ENCODE results near the gene COG4. TPM values are rescaled to one million over a fixed set of nuclear protein-coding genes. Genes with fewer than 3 reads are reported as not detected.
"Not testable (repeated sequence)": the region's sequence is repeated elsewhere in the genome, so short reads cannot be mapped to it uniquely, and the experiment has no call there.

Gene COG4
- total RNA-seq, 4 donors from 2014 or later: 71.3 to 99.0 (median 75.8) TPM

GRCh38 chr16:70544548-70544947 lies 21.2 kb upstream of the COG4 start:
- peaks cover 0 to 99% (median 0%) of the 10 kb centered on the region in 3 donors for H3K36me3 ChIP-seq
- no peaks in the 10 kb centered on the region for H3K27me3 ChIP-seq
- DNase-seq: no peak
- TF ChIP-seq CTCF (IDR thresholded peaks at IDR 0.05) (no peak), POLR2A (IDR thresholded peaks at IDR 0.05) (no peak)
- H3K27ac ChIP-seq: no peak overlapping the region
- no peak overlapping the region for H3K4me3 ChIP-seq
- no peaks in the 10 kb centered on the region for H3K4me1 ChIP-seq
- H3K9me3 ChIP-seq: no peaks in the 10 kb centered on the region

GRCh38 chr16:70540994-70541393 lies 17.6 kb upstream of the COG4 start:
- no peak overlapping the region for H3K4me3 ChIP-seq
- DNase-seq: no peak
- no peaks in the 10 kb centered on the region for H3K4me1 ChIP-seq
- H3K27me3 ChIP-seq: no peaks in the 10 kb centered on the region
- H3K9me3 ChIP-seq: no peaks in the 10 kb centered on the region
- no peak overlapping the region for H3K27ac ChIP-seq
- peaks cover 0 to 100% (median 0%) of the 10 kb centered on the region in 3 donors for H3K36me3 ChIP-seq
- TF ChIP-seq POLR2A (IDR thresholded peaks at IDR 0.05) (no peak), CTCF (IDR thresholded peaks at IDR 0.05) (no peak)

- Histone ChIP-seq H3K4me3 (no peak overlapping the region), H3K27me3 (no peaks in the 10 kb centered on the region), H3K36me3 (peaks cover 0 to 100% (median 0%) of the 10 kb centered on the region in 3 donors), H3K4me1 (no peaks in the 10 kb centered on the region), H3K9me3 (no peaks in the 10 kb centered on the region), H3K27ac (no peak overlapping the region)
- no peak for DNase-seq
- no peak for TF ChIP-seq CTCF (IDR thresholded peaks at IDR 0.05)
- TF ChIP-seq POLR2A (IDR thresholded peaks at IDR 0.05): no peak
These were observed 11.6 kb upstream of the COG4 start for GRCh38 chr16:70534971-70535370.

- H3K9me3 ChIP-seq, H3K4me3 ChIP-seq, DNase-seq, H3K27me3 ChIP-seq, H3K27ac ChIP-seq: not testable (repeated sequence)
- H3K4me1 ChIP-seq: peaks cover 0 to 28% (median 2%) of the 10 kb centered on the region in 4 donors
- peaks cover 0 to 81% (median 0%) of the 10 kb centered on the region in 3 donors for H3K36me3 ChIP-seq
These were observed 6.6 kb upstream of the COG4 start for GRCh38 chr16:70529954-70530353.

- no peak overlapping the region for H3K4me3 ChIP-seq
- peaks cover 0 to 73% (median 0%) of the 10 kb centered on the region in 3 donors for H3K36me3 ChIP-seq
- H3K27me3 ChIP-seq: no peaks in the 10 kb centered on the region
- H3K27ac ChIP-seq: no peak overlapping the region
- DNase-seq: no peak
- H3K9me3 ChIP-seq: no peaks in the 10 kb centered on the region
- TF ChIP-seq CTCF (IDR thresholded peaks at IDR 0.05) (peak; percentile 11 to 66 (median 57)), POLR2A (IDR thresholded peaks at IDR 0.05) (no peak)
- peaks cover 0 to 31% (median 3%) of the 10 kb centered on the region in 4 donors for H3K4me1 ChIP-seq
These were observed 5.9 kb upstream of the COG4 start for GRCh38 chr16:70529051-70529777.

GRCh38 chr16:70527315-70527996 lies 4.1 kb upstream of the COG4 start:
- no peak overlapping the region for H3K27ac ChIP-seq
- H3K9me3 ChIP-seq: no peaks in the 10 kb centered on the region
- DNase-seq: no peak
- peaks cover 0 to 56% (median 0%) of the 10 kb centered on the region in 3 donors for H3K36me3 ChIP-seq
- TF ChIP-seq POLR2A (IDR thresholded peaks at IDR 0.05) (no peak), CTCF (IDR thresholded peaks at IDR 0.05) (no peak)
- H3K27me3 ChIP-seq: no peaks in the 10 kb centered on the region
- no peak overlapping the region for H3K4me3 ChIP-seq
- peaks cover 0 to 33% (median 5%) of the 10 kb centered on the region in 4 donors for H3K4me1 ChIP-seq

All from Peyer's patch (tissue), 4 donors.